ENCODE data around the gene C18orf54. TPM values are rescaled to one million over a fixed set of nuclear protein-coding genes. Genes with fewer than 3 reads are reported as not detected.
"Not testable (repeated sequence)": the region's sequence is repeated elsewhere in the genome, so short reads cannot be mapped to it uniquely, and the experiment has no call there.

The C18orf54 gene
- total RNA-seq (3.1 TPM), polyA plus RNA-seq (ENCODE audit: insufficient read depth, low read depth, low replicate concordance) (0.65 TPM)
- long read RNA-seq, donor 1: 0 reads
- long read RNA-seq, donor 2, full-length matches to known transcripts: 1 of 7 reads
- long read RNA-seq, donor 2, partial matches to known transcripts: 6 of 7 reads
- long read RNA-seq, donor 2, other reads (novel, unspliced or antisense): 0 of 7 reads
- long read RNA-seq, donor 3: 0 reads
- long read RNA-seq, donor 4: 0 reads
- long read RNA-seq, donor 5: 0 reads
- long read RNA-seq, donor 6: 0 reads
- long read RNA-seq, donor 7, partial matches to known transcripts: 0 of 1 reads
- long read RNA-seq, donor 7, other reads (novel, unspliced or antisense): 1 of 1 reads
- long read RNA-seq, donor 8: 0 reads
- long read RNA-seq, donor 9, full-length matches to known transcripts: 1 of 1 reads
- long read RNA-seq, donor 9, partial matches to known transcripts: 0 of 1 reads
- long read RNA-seq, donor 9, other reads (novel, unspliced or antisense): 0 of 1 reads
- long read RNA-seq, donor 10, partial matches to known transcripts: 0 of 1 reads
- long read RNA-seq, donor 10, other reads (novel, unspliced or antisense): 0 of 1 reads

GRCh38 chr18:54357660-54358494, at the start of gene C18orf54, which contains the start of gene STARD6:
Gene C18orf54 (plus strand): TSS chr18:54357906. CDS start chr18:54360573, 2,667 bp downstream.
Gene STARD6 (minus strand): TSS chr18:54357858. CDS start chr18:54354573, 3,285 bp downstream.
- Histone ChIP-seq H3K9ac (ENCODE audit: low read length in 3 of 3) (peak within 1 kb of the TSS; percentile 34 to 75 (median 54)), H3K36me3 (ENCODE audit: control insufficient read depth in 2 of 3, insufficient read depth in 3 of 3, low read length in 3 of 3) (no peaks in the 10 kb centered on the region), H3K9me3 (ENCODE audit: control insufficient read depth in 2 of 3, insufficient read depth in 1 of 3, low read length in 3 of 3) (no peaks in the 10 kb centered on the region), H3K4me1 (ENCODE audit: control insufficient read depth in 2 of 3, insufficient read depth in 2 of 3, low read depth in 1 of 3, low read length in 3 of 3) (no peaks in the 10 kb centered on the region), H3K4me3 (ENCODE audit: low read length in 3 of 3) (peak within 1 kb of the TSS; percentile 80 to 90 (median 87)), H3K27ac (ENCODE audit: low read depth in 2 of 2, low read length in 2 of 2) (peak within 1 kb of the TSS in 1 of 2 donors; percentile 57), H3K27me3 (ENCODE audit: control insufficient read depth, insufficient read depth, low read length) (no peaks in the 10 kb centered on the region)
- peak; percentile 19 for TF ChIP-seq CTCF (IDR thresholded peaks at IDR 0.05; ENCODE audit: borderline replicate concordance, extremely low read depth, insufficient read depth)
- DNase-seq: peak; percentile 89 to 97 (median 95)
- no peak for FAIRE-seq
- intact Hi-C loops (cut with DNase I): no loop called here

- H3K4me1 ChIP-seq (ENCODE audit: control insufficient read depth in 2 of 3, insufficient read depth in 2 of 3, low read depth in 1 of 3, low read length in 3 of 3); H3K9ac ChIP-seq (ENCODE audit: low read length in 3 of 3); H3K9me3 ChIP-seq (ENCODE audit: control insufficient read depth in 2 of 3, insufficient read depth in 1 of 3, low read length in 3 of 3); H3K36me3 ChIP-seq (ENCODE audit: control insufficient read depth in 2 of 3, insufficient read depth in 3 of 3, low read length in 3 of 3); H3K27me3 ChIP-seq (ENCODE audit: control insufficient read depth, insufficient read depth, low read length); intact Hi-C loops (cut with DNase I); H3K4me3 ChIP-seq (ENCODE audit: low read length in 3 of 3); FAIRE-seq; H3K27ac ChIP-seq (ENCODE audit: low read depth in 2 of 2, low read length in 2 of 2): not testable (repeated sequence)
- DNase-seq: peak in 1 of 5 donors; percentile 49
Observed at GRCh38 chr18:54309564-54309963, 48.1 kb upstream of the C18orf54 start.

- Histone ChIP-seq H3K9ac (ENCODE audit: low read length in 3 of 3) (no peak overlapping the region), H3K27ac (ENCODE audit: low read depth in 2 of 2, low read length in 2 of 2) (no peak overlapping the region), H3K9me3 (ENCODE audit: control insufficient read depth in 2 of 3, insufficient read depth in 1 of 3, low read length in 3 of 3) (peaks cover 0 to 4% (median 0%) of the 10 kb centered on the region in 3 donors), H3K27me3 (ENCODE audit: control insufficient read depth, insufficient read depth, low read length) (no peaks in the 10 kb centered on the region), H3K4me1 (ENCODE audit: control insufficient read depth in 2 of 3, insufficient read depth in 2 of 3, low read depth in 1 of 3, low read length in 3 of 3) (no peaks in the 10 kb centered on the region), H3K4me3 (ENCODE audit: low read length in 3 of 3) (no peak overlapping the region), H3K36me3 (ENCODE audit: control insufficient read depth in 2 of 3, insufficient read depth in 3 of 3, low read length in 3 of 3) (no peaks in the 10 kb centered on the region)
- FAIRE-seq: no peak
- no peak for TF ChIP-seq CTCF (IDR thresholded peaks at IDR 0.05; ENCODE audit: borderline replicate concordance, extremely low read depth, insufficient read depth)
- no peak for DNase-seq
- intact Hi-C loops (cut with DNase I): no loop called here
Observed at GRCh38 chr18:54316071-54316820, 41.5 kb upstream of the C18orf54 start.

Data from kidney (tissue), 22 donors.